ENCODE data around the gene HGF. TPM values are rescaled to one million over a fixed set of nuclear protein-coding genes. Genes with fewer than 3 reads are reported as not detected.

HGF gene
- polyA plus RNA-seq, 3 donors = 18.6 to 24.0 (median 18.9) TPM

GRCh38 chr7:81775560-81775959 is 5.7 kb upstream of the HGF start:
- Histone ChIP-seq H2AFZ (ENCODE audit: insufficient read depth, low read depth, low read length, poor library complexity, severe bottlenecking) (no peak overlapping the region), H3K36me3 (replicated peaks in 1 of 2; ENCODE audit: control insufficient read depth in 1 of 2, insufficient read depth in 2 of 2, low read length in 2 of 2) (no peaks in the 10 kb centered on the region), H3K79me2 (ENCODE audit: insufficient read depth, low read length) (peaks cover 13% of the 10 kb centered on the region), H3K27me3 (ENCODE audit: control insufficient read depth in 2 of 2, insufficient read depth in 2 of 2, low read length in 2 of 2) (no peaks in the 10 kb centered on the region), H3K4me2 (replicated peaks; ENCODE audit: extremely low read depth, low read length, poor library complexity, severe bottlenecking) (no peak overlapping the region), H3K9ac (ENCODE audit: insufficient read depth, low read length, poor library complexity, severe bottlenecking) (no peak overlapping the region), H3K9me3 (replicated peaks in 1 of 2; ENCODE audit: control insufficient read depth in 1 of 2, insufficient read depth in 1 of 2, low read length in 2 of 2) (no peaks in the 10 kb centered on the region), H3K27ac (ENCODE audit: low read depth in 1 of 2, low read length in 2 of 2) (no peak overlapping the region), H3K4me1 (ENCODE audit: control insufficient read depth in 1 of 2, insufficient read depth in 2 of 2, low read length in 2 of 2) (peaks cover 56 to 64% of the 10 kb centered on the region in 2 donors), H4K20me1 (ENCODE audit: insufficient read depth, low read length) (no peaks in the 10 kb centered on the region), H3K4me3 (replicated peaks in 1 of 3; ENCODE audit: low read depth in 2 of 3, low read length in 3 of 3) (peak overlapping the region in 1 of 3 experiments; percentile 44)
- H3K36me3 Mint-ChIP-seq = no peaks in the 10 kb centered on the region
- DNase-seq = no peak
- no peak overlapping the region for H3K4me3 Mint-ChIP-seq
- intact Hi-C loops (cut with micrococcal nuclease) = loop anchor here (10.0 kb wide), 1 partner anchor 69 kb away; no protein-coding TSS in a partner anchor
- no peaks in the 10 kb centered on the region for H3K27me3 Mint-ChIP-seq (ENCODE audit: low read depth in 3 of 3)
- no CpG with 5 or more reads among the region's 2 CpGs for WGBS (ENCODE audit: insufficient coverage)
- H3K9me3 Mint-ChIP-seq = no peaks in the 10 kb centered on the region
- no peak overlapping the region for H3K27ac Mint-ChIP-seq
- peaks cover 60% of the 10 kb centered on the region for H3K4me1 Mint-ChIP-seq
- TF ChIP-seq CTCF (IDR thresholded peaks at IDR 0.05) = no peak

GRCh38 chr7:81774551-81774950 is 4.7 kb upstream of the HGF start:
- TF ChIP-seq CTCF (IDR thresholded peaks at IDR 0.05) = no peak
- intact Hi-C loops (cut with micrococcal nuclease) = loop anchor here (10.0 kb wide), 1 partner anchor 70 kb away; no protein-coding TSS in a partner anchor
- Histone ChIP-seq H3K4me1 (ENCODE audit: control insufficient read depth in 1 of 2, insufficient read depth in 2 of 2, low read length in 2 of 2) (peaks cover 55 to 59% of the 10 kb centered on the region in 2 donors), H2AFZ (ENCODE audit: insufficient read depth, low read depth, low read length, poor library complexity, severe bottlenecking) (no peak overlapping the region), H4K20me1 (ENCODE audit: insufficient read depth, low read length) (no peaks in the 10 kb centered on the region), H3K9ac (ENCODE audit: insufficient read depth, low read length, poor library complexity, severe bottlenecking) (no peak overlapping the region), H3K4me3 (replicated peaks in 1 of 3; ENCODE audit: low read depth in 2 of 3, low read length in 3 of 3) (no peak overlapping the region), H3K36me3 (replicated peaks in 1 of 2; ENCODE audit: control insufficient read depth in 1 of 2, insufficient read depth in 2 of 2, low read length in 2 of 2) (no peaks in the 10 kb centered on the region), H3K27me3 (ENCODE audit: control insufficient read depth in 2 of 2, insufficient read depth in 2 of 2, low read length in 2 of 2) (no peaks in the 10 kb centered on the region), H3K4me2 (replicated peaks; ENCODE audit: extremely low read depth, low read length, poor library complexity, severe bottlenecking) (no peak overlapping the region), H3K9me3 (replicated peaks in 1 of 2; ENCODE audit: control insufficient read depth in 1 of 2, insufficient read depth in 1 of 2, low read length in 2 of 2) (no peaks in the 10 kb centered on the region), H3K79me2 (ENCODE audit: insufficient read depth, low read length) (peaks cover 23% of the 10 kb centered on the region), H3K27ac (ENCODE audit: low read depth in 1 of 2, low read length in 2 of 2) (no peak overlapping the region)
- 96% methylated on average over 3 of the region's 5 CpGs for WGBS (ENCODE audit: insufficient coverage)
- H3K4me3 Mint-ChIP-seq = no peak overlapping the region
- no peaks in the 10 kb centered on the region for H3K27me3 Mint-ChIP-seq (ENCODE audit: low read depth in 3 of 3)
- peaks cover 57% of the 10 kb centered on the region for H3K4me1 Mint-ChIP-seq
- H3K9me3 Mint-ChIP-seq = no peaks in the 10 kb centered on the region
- peak; percentile 35 to 72 (median 50) for DNase-seq
- no peaks in the 10 kb centered on the region for H3K36me3 Mint-ChIP-seq
- no peak overlapping the region for H3K27ac Mint-ChIP-seq
